Cardiac fibroblast (primary cell): ENCODE data around the gene PPP3CA.

Source experiments
- DNase-seq, 2 donors: peaks; one replicate each; pipeline versions ENCODE4 v3.0.0 to v3.0.0-alpha.2; 2010; ENCODE audit warnings: low read depth in 2 of 2
- H3K4me3 ChIP-seq, 2 donors: replicated peaks in 1 of 2; 1 replicate in 1 of 2; 2 replicates in 1 of 2; pipeline ENCODE4 v1.5.1; 2011; ENCODE audit warnings: low read depth in 2 of 2, low read length in 2 of 2, mild to moderate bottlenecking in 2 of 2, moderate library complexity in 1 of 2
- CTCF ChIP-seq: IDR thresholded peaks from one replicate; pipeline ENCODE4 v1.5.1; 2011; ENCODE audit warnings: low read depth, mild to moderate bottlenecking, low read length, inconsistent platforms

PPP3CA gene

GRCh38 chr4:101169044-101170014 lies 178.0 kb downstream of the PPP3CA start:
- H3K4me3 ChIP-seq, result no peak overlapping the region
- peak; percentile 78 to 85 for DNase-seq
- TF ChIP-seq CTCF, result peak; percentile 83

GRCh38 chr4:101163936-101164335 lies 183.4 kb downstream of the PPP3CA start:
- TF ChIP-seq CTCF, result no peak
- H3K4me3 ChIP-seq, result no peak overlapping the region
- no peak for DNase-seq

- no peak for TF ChIP-seq CTCF
Observed at GRCh38 chr4:101162990-101163380, 184.3 kb downstream of the PPP3CA start.

GRCh38 chr4:101160792-101161592 lies 186.3 kb downstream of the PPP3CA start:
- DNase-seq, result no peak
- no peak overlapping the region for H3K4me3 ChIP-seq
- no peak for TF ChIP-seq CTCF

More at GRCh38 chr4:101162990-101163380, 184.3 kb downstream of the PPP3CA start:
- DNase-seq, result no peak
- no peak overlapping the region for H3K4me3 ChIP-seq

- DNase-seq, result no peak
- no peak overlapping the region for H3K4me3 ChIP-seq
- no peak for TF ChIP-seq CTCF
Observed at GRCh38 chr4:101158507-101158906, 188.8 kb downstream of the PPP3CA start.

GRCh38 chr4:101158134-101158482 lies 189.2 kb downstream of the PPP3CA start:
- no peak overlapping the region for H3K4me3 ChIP-seq
- DNase-seq, result peak in 1 of 2 donors; percentile 62
- TF ChIP-seq CTCF, result no peak
